ENCODE results near the gene THOC2.

- TF ChIP-seq YY1 (IDR thresholded peaks at IDR 0.05; ENCODE audit: low read depth, low read length) = no peak
- TF ChIP-seq CTCF (IDR thresholded peaks at IDR 0.05; ENCODE audit: control extremely low read depth in 1 of 3, insufficient read depth in 1 of 3, low read depth in 1 of 3, low read length in 3 of 3) = no peak
- TF ChIP-seq BACH1 (IDR thresholded peaks at IDR 0.05; ENCODE audit: low read length) = no peak
- no peak for TF ChIP-seq BRCA1 (IDR thresholded peaks at IDR 0.05; ENCODE audit: low read depth, low read length)
- TF ChIP-seq SP1 (IDR thresholded peaks at IDR 0.05; ENCODE audit: low read depth, low read length) = no peak
- no peak for TF ChIP-seq GTF2F1 (IDR thresholded peaks at IDR 0.05; ENCODE audit: borderline replicate concordance, low read depth, low read length)
- TF ChIP-seq TBP (IDR thresholded peaks at IDR 0.05; ENCODE audit: low read depth, low read length) = no peak
These were observed 7.7 kb upstream of the THOC2 start for GRCh38 chrX:123740536-123740935.
